GM19397 (cell line): ENCODE results near the gene CDH13.

Experiments used
- ATAC-seq: cut with Tn5 transposase; IDR thresholded peaks from one replicate; pipeline ENCODE4 v1.9.1; 2021; ENCODE audit warnings: mild to moderate bottlenecking, moderate library complexity; ENCODE audit not compliant: unreplicated experiment

The CDH13 gene

DNA sequence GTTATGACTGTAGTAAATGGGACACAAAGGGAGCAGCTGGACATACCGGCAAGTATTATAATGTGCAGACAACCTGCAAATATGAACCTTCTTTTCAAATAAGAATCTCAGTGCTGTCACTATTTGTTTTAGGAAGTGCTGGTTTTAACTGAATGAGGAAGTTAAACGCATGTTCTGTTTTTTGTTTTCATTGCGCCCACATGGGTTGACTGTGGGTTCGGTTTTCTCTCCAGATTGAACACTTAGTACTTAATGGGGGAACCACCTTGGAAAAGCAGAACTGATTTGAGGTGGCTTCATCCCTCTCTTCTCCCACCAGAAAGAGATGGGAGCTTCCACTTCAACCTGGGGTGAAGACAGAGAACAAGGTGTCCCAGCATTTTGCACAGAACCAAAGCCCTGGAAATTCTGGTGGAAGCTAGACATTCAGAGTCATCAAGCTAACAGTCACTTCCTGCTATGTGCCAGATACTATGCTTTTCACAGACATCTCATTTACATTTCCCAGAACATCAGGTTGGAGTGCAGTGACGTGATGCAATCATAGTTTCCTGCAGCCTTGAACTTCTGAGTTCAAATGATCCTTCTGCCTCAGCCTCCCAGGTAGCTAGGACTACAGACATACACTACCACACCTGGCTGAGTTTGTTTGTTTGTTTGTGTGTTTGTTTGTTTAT is 149.8 kb downstream of the CDH13 start:
- no peak for ATAC-seq

DNA sequence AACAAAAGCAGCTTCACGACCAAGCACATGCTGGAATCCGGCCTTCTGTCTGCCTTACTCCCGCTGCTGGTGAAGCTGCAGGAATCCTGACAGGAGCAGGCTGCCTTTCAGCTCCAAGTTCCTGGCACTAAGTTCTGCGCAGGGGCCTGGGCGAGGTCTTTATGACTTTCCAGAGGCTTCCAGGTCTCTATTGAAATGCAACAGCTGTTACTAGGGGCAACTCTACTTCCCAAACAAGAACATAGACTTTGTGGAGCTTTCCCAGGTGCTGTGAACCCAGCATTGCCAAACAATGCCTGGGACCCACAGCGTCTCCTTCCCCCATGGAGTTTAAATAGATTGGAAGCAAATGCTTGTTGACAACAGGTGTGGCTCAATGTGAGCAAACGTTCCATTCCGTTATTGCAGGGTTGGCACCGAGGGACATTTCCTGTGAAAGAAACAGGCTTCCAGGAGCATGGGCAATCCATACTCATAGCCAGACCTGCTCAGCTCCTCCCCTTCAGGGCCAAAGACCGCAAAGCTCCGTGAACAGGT is 156.0 kb downstream of the CDH13 start:
- ATAC-seq, result no peak

DNA sequence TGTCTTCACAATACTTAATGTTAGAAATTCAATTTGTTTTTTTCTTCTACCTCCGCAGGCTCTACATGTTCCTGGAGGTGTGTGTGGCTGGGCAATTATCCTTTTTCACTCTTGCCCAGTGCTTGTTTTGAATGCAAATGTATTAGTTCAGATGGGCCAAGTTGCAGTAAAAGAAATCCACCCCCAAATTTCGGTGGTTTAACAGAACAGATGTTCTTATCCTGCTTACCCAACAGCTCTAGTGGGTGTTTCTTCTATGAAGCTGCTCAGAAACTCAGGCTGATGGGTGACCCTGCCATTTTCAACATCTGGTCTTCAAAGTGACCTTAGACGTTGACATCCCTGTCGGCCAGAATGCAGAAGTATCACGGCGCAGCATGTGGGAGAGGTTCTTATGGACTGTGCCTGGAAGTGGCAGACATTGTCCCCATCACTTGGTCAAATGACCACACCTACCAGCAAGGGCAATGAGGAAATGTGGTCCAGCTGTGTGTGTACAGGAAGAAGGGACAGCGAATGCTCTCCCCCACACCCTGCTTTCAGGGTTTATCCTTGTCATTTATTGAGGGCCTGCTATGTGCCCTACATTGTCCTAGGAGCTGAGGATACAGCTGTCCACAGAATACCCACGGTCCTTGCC is 157.3 kb downstream of the CDH13 start:
- ATAC-seq, result no peak

DNA sequence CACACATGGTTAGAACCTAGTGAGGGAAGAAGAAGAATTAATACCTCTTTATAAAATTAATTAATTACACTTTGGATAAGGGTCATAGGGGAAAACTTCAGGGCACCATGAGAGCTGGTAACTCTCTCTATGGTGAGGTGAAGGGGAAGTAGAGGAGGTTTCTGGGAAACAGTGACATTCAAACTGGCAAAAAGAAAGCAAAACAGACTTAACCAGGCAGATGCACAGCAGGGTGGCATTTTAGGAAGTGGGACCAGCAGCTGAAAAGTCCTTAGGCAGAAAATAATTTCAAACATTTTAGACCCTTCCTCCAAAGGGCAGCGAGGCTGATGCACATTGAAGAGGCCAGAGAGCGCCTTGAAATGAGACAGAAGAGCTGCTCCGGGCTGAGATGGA is 157.8 kb downstream of the CDH13 start:
- ATAC-seq, result no peak

DNA sequence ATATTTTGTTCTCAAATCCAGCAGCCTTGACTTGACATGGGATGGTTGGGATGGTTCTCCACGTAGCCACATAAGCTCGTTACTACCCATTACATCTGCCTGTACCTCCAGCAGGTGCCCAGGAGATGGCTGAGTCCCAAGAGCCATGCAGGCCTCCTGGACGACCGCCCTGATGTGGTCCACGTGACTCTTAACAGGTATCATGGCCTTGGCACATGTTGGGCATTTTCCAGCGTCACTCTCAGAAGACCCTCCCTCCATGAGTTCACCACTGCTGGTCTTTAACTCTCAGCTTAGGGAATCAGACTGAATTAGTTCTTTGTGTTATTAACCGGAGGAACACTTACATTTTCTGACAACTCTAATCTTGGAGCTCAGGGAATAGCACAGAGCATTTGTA is 161.5 kb downstream of the CDH13 start:
- ATAC-seq, result no peak

DNA sequence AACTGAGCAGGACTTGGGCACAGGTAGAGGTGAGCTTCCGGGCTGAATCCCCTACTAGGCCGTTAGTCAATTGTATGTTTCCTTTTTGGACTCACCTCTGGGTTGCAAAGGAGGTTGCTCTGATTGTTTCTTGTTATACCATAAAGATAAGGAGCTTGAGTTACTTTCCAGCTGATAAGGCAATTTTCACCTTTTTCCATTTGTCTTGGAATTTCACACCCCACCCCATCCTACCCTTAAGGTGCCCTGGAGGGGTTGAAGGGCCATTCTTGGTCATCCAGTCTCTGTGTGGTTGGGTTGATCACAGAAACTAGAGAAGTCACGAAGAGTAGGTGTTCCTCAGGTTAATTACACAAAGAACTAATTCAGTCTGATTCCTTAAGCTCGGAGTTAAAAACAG is 162.2 kb downstream of the CDH13 start:
- no peak for ATAC-seq

DNA sequence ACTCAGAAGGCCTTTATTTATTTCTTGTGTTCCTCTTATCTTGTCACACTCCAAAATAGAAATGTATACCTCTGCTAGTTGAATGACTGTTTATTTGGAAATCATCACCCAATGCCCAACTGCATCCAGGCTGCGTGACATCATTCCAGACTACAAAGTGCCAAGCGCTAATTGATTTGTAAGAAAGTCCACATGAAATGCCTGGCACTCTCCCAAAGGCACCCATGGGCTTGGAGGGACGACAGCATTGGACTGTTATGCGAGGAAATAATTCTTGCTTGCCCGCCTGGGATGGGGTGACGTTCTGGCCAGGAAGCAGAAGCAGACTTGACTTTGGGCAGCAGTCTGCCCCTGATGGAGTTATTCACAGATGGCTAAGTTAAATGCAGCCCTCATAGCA is 165.9 kb downstream of the CDH13 start:
- ATAC-seq, result no peak

DNA sequence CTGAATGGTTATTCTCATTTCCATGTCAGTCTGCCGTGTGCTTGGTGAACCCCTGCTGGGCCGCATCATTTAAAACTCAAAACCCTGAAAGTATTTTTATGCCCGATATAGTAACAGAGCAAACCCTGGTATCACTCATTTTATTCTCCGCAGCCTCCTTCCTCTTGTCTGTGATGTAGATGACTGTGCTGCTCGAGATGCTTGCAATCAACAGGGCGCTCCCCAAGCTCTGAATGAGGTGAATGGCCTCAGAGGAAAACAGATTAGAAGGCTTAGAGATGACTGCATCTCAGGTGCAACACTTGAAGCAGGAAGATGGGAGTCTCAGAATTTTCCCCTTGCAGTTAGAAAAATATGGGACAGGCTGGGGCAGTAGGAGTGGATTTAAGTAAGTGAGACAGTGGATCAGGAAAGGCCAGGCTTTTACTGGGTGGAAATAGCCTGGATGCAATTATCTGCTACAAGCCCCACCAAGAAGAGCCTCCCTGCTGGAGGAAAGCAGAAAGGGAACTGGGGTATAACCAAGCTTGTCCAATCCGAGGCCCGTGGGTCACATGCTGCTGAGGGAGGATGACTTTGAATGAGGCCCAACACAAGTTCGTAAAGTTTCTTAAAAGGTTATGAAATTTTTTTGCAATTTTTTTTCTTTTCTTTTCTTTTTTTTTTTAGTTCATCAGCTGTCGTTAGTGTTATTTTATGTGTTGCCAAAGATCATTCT is 166.9 kb downstream of the CDH13 start:
- ATAC-seq, result no peak

DNA sequence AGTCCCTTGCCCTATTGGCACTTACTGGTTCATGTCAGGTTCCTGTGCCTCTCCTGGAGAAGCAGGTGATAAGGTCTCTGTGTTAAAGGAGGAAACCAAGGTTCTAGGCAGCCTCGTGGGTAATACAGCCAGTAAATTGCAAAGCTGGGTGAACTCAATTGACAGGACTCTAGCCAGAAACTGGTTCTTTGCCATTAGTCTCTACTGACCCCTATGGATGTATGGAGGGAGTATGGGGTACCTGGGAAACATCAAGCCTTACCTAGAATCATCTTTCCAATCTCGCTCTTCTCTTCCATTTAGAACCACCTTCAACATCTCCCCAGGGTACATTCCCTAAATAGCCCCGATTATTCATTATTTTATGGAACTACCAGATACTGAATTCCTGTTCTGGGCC is 169.3 kb downstream of the CDH13 start:
- ATAC-seq, result no peak

DNA sequence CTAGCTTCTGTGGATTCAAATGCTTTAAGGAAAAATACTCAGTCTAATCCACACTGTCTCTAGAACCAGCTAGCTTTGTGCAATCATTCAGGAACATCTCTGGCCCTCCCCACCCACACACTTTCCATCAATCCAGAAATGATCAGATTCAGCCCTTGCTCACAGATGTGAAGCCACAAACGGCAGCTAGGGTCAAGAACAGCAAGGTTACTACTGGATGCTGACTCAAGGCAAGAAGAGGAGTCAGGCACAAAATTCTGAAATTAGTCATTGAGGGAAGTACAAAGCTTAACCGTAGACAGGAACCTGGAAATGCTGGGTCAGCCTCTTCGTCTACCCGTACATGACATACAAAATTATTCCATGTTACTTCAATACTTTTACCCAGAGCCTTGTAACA is 174.6 kb downstream of the CDH13 start:
- ATAC-seq, result no peak

DNA sequence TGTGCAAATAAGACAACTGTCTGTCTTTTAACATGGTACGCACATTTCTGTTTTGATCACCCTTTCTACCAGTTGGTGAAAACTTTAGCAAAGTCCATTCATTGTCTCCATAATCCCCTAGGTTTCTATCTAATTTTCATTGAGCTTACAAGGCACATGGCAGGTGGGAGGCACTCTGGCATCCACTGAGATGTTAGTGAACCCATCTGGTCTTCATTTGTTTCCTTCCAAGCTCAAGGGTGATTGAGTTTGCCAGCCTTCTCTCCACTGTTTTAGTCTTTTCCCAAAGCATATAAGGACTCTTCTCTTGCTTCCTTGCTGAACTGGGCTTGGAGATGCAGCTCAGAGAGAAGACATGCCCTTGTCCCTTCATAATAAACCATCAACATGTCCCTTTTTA is 179.1 kb downstream of the CDH13 start:
- ATAC-seq, result no peak

DNA sequence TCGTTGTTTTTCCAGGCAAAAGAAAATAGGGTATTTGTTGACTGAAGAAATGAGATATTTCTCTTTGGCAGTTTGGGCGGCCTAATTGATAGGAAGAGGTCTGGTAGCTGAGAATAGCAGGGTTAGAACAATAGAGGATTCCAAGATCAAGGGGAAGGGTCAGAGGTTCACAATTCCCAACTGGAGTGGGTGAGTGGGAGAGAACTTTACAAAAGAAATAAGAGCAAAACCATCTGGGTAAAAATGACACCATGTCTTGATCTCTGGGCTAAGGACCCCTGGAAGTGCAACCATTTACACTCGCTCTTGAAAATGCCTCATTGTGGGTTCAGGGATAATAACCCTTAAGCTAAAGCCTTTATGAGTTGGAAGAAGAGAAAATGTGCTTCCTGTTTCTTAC is 180.5 kb downstream of the CDH13 start:
- ATAC-seq, result no peak

DNA sequence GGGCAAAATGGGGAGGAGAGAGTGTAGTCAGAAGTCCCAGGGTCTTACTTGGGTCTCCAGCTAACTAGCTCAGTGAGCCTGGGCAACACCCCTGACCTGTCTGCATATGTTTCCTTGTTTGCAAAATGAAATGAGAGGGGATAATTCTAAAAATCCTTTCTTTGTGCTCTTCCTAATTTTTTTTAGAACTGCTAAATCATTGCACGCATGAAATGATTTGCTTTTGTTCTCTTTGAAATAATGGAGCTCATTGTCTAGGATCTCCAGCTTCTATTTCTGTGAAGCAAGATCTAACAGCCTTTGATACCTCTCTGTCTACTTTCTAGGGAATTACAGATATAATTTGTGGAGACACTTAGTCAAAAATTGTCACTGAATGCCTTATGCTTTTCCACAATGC is 181.3 kb downstream of the CDH13 start:
- ATAC-seq, result no peak

DNA sequence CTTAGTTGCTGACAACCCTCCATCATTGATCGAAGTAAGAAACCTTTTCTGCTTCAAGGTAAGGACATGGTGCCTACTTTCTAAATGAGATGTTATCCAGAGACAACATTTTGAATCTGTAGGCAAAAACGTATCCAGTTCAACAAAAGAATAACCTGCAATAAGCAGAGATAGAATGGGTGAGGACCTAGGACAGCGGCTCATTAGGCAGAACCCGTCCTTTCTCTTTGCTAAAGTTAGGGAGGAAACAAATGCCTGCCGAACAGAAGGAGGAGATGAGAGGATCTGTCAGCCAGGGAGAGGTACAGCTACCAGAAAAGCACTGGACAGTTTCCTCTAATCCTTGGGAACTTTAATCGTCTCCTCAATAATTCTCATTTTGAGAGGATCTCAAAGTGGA is 183.3 kb downstream of the CDH13 start:
- no peak for ATAC-seq

DNA sequence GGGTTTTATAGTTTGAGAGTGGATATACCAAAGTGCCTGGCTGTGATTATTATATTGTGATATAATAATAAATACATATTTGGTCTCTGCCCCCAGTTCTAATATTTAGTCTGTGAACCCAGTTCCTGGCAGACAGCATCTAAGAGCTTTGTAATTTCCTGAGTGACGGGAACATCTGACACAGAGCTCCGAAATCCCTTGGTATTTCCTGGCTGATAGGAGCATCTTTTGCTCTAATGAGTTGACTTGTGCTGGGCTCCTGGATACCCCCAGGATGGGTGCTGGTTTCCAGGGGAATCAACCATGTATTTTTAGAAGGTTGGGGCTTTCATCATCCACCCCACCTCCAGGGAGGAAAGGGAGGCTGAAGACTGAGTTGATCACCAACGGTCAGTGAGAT is 187.3 kb downstream of the CDH13 start:
- no peak for ATAC-seq

DNA sequence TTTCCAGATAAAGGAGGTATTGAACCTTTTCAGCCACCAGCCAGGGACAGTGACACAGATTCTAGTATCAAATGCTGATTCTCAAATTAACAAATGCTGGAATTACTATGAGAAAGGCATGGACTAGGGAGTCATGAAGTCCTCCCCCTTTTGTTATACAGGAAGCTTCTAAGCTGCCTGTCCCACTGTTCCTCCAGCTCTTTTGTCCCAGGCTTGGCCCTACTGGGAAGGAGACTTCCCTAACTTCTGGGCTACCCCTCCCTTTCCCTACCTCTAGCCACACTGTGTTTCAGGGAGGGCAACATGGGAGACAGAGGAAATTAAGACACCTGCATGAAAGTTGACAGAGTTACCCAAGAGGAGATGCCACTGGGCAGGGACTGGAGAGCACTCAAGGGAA is 192.5 kb downstream of the CDH13 start:
- ATAC-seq, result no peak

DNA sequence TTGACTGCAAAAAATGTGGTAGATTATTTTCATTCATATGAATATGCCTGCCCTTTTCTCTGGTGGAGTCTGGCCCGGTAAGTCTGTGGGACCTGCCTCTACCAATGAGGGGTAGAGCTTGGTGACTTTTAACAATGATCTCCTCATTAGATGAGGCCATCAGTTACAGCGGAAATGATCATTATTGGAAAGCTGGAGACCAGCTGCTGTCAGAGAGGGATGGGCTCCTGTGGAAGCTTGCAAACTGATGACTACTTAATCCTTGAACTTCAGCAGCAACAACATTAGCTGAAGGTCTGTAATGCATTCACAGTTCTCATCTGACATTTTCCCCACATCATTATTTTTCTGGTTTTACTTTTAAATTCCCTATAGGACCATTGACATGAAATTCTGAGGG is 194.1 kb downstream of the CDH13 start:
- no peak for ATAC-seq

DNA sequence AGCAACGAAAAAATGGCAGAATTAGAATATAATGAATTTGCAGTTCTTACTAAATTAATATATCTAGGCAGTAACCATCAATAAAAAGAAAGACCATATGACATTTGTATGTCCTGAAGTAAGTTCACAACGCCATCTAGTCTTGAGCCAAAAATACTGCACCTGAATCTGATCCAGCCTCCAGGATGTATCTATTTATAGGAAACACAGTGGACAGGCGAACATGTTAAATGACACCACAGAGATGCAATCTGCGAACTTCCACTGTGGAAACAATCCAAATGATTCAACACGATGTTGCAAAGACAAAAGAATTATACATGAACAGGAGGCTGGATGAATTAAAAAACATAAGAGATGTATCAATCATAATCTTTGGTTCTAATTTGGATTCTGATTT is 197.6 kb downstream of the CDH13 start:
- ATAC-seq, result no peak

DNA sequence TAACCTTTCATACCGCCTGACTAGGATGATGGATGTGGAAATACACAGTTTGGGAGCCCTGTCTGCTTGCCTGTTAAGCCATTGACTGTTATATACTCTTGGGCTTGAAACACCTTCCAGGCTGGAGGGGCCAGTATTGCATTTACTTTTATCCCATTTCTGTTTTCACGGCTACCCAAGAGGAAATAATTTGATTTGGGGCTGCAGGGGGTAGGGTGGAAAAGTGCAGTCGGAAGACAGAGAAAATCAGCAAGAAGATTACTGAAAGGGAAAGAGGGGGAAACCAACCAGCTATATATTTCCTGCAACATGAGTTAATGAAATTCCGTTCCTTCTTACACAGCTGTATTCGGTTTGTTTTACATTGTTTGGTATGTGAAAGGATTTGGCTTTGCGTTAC is 202.5 kb downstream of the CDH13 start:
- no peak for ATAC-seq

DNA sequence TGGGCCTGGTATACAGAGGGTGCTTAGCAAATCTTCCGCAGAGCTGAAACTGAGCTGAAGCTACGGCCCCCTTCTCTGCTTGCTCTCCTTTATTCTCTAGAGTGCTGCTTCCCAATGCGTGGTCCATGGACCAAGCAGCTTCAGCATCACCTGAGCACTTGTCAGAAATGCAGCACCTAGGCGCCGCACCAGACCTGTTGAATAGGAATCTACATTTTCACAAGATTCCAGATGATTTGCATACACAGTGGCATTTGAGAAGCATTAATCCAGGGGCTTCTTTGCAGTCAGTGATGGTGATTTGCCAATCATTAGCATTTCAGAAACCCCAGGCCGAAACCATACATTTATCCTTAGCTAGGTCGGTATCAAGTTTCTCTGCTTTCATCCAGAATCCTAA is 204.2 kb downstream of the CDH13 start:
- ATAC-seq, result no peak

DNA sequence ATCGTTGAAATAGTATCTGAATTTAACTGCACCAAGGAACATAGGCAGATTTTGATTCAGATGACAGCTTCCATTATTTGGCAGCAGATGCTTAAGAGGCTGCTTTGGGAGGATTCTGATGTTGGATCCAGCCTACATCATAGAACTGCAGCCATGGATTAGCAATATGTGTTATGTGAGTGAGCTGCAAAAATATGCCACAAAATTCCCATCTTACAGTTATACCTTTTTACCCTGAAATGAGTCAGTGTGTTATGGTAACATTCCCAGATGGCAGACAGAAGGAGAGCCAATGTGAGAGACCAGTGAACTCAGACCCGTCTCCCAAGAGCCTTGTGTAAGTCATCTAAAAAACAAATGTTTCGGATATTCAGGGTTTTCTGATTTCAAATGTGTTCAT is 206.1 kb downstream of the CDH13 start:
- ATAC-seq, result no peak

DNA sequence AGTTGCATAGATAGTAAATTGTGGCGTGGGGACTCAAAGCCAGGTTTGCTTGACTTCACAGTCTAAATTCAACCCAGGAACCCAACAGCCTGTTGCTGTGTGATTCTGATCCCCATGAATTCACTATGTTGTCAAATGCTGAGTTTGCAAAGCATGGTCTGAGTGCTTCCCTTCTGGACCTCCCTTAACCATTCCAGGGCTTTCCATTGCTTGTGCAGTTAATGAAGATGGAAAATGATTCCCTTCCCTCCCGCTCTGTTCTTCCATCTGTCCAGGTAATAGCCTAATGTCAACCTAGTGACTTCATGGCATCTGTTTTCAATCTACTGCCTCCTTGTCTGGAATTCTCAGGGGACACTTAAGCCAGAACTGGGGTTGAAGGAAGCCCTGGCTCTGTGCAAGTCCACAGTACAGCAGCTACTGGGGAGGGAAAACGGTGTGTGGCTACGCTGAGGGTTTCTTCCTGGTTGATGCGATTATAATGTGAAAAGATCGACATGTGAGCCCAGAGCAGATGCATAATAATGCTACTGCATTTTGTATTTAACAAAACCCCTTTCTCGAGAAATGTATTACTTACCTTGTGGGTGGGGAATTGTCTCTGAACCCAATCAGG is 206.7 kb downstream of the CDH13 start:
- no peak for ATAC-seq
